Mesenteric fat pad (tissue), 1 donor: ENCODE data around the gene SLX9. TPM values are rescaled to one million over a fixed set of nuclear protein-coding genes. Genes with fewer than 3 reads are reported as not detected.

ENCODE experiments used
- DNase-seq: peaks from one replicate; pipeline ENCODE4 v3.0.0-alpha.2; 2020; ENCODE audit warnings: low spot score
- total RNA-seq: library from RNA; stranded (reverse); fragmentation: NEBNext Ultra II Directional; extraction: Animal tissue kit (Norgen Biotek cat#: 25700); gene quantifications from one replicate; pipeline ENCODE4 v1.2.1, GENCODE V29; 2021
- donor health status: DM: yes; HTN: yes; CAD: no.

SLX9 gene
- total RNA-seq, 1 donor from 2014 or later, result 31.8 TPM

DNA sequence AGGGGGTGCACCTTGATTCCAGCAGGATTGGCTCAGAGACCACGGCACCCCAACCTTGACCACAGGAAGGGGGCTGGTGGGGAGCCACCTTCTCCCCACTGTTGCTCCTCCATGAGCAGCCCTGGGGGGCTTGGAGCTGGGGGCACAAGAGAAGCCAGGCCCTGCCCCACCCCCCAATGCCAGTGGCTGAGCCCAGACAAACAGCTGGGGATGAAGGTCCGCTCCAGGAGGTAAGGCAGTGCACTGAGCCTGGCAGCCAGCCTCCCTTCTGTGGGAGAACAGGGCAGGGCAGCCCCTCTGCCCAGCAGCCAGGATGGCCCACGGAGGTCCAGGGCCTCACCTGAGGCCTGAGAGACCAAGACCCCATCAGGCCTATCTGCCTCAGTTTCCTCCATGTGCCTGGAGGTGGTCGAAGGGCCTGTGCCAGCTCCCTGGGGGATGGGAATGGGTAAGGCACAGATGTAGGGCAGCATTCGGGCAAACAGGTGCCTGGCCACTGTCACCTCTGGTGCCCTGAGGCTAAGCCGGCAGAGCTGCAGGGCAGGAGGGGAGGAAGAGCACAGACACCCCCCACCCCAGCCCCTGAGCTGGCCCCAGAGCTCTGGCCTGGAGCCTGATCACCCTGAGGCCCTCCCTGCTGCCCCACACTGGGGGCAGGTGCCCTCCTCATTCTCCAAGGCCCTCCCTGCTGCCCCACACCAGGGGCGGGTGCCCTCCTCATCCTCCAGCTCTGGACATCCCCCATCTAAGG is 26.2 kb upstream of the SLX9 start:
- DNase-seq, result no peak

DNA sequence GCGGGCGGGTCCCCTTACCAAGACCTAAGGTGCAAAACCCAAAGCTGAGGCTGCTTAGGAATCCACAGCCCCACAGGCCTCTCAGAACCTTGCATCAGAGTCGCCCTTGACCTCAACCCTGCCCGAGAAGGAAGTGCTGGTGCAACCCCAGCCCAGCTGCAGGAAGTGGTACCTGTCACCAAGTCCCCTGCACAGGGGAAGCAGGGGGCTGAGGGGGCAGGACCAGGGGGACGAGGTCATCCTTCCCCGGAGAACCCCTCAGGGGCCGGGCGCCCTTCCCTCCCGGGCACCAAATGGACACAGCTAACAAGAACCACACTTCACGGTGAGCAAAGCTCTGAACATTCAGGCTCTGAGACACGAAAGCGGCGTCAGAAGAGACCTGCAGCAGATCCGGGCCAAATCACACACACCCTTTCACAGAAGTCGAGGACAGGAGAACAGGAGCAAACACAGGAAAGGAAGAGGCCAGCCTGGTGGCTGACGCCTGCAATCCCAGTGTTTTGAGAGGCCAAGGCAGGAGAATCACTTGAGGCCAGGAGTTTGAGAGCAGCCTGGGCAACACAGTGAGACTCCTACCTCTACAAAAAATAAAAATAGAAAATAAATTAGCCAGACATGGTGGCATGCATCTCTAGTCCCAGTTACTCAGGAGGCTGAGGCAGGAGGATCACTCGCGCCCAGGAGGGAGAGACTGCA is 25.5 kb upstream of the SLX9 start:
- DNase-seq, result no peak

GRCh38 chr21:44916965-44917364 is 22.9 kb upstream of the SLX9 start:
- no peak for DNase-seq

DNA sequence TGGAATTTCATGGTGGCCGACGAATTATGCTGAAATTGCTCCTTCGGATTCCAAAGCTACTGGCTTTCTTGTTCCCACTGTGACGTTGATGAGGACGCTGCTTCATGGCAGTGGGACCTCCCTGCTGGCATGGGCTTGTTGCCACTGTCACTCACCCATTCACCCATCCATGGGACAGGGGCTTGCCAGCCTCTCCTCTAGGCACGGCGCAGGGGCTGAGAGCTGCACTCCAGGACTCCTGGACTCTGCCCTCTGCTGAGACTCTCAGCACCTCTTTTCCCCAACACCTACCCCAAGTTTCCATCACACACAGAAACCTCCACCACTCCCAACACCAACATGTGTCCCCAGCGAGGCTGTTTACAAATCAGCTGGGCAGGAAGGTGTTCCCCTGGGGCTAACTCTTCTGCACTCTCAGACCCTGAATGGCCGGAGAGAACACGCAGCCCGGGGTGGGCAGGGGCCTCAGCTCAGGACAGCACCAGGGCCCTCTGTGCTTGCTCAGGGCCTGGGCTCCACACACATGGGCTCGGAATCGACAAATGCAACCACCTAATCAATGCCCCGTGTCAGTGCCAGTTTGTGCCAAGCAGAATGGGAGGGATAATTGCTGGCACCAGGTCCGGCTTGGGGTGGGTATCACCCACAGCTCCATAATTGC is 22.3 kb upstream of the SLX9 start:
- DNase-seq, result no peak

GRCh38 chr21:44918107-44918470 is 21.7 kb upstream of the SLX9 start:
- DNase-seq, result no peak

DNA sequence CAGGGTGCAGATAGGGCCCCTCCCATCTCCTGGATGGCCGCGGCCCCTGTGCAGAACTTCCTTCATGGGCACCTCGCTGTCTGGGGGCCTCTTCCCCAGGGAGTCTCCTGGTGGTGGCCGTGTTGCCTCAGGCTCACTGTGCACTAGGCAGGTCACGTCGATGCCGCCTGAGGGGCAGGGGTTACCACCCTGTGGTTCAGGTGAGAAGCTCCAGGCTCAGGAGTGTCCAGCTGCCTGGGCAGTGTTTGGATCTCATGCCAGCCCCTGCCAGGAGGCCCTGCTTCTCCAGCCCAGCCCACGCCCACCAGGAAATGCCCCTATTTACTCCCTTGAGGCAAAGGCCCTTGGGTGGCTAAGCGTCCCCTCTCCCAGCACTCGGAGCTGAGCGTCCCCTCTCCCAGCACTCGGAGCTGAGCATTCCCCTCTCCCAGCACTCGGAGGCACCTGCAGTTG is 21.2 kb upstream of the SLX9 start:
- DNase-seq, result no peak

GRCh38 chr21:44919111-44919912 is 20.5 kb upstream of the SLX9 start:
- DNase-seq, result no peak

DNA sequence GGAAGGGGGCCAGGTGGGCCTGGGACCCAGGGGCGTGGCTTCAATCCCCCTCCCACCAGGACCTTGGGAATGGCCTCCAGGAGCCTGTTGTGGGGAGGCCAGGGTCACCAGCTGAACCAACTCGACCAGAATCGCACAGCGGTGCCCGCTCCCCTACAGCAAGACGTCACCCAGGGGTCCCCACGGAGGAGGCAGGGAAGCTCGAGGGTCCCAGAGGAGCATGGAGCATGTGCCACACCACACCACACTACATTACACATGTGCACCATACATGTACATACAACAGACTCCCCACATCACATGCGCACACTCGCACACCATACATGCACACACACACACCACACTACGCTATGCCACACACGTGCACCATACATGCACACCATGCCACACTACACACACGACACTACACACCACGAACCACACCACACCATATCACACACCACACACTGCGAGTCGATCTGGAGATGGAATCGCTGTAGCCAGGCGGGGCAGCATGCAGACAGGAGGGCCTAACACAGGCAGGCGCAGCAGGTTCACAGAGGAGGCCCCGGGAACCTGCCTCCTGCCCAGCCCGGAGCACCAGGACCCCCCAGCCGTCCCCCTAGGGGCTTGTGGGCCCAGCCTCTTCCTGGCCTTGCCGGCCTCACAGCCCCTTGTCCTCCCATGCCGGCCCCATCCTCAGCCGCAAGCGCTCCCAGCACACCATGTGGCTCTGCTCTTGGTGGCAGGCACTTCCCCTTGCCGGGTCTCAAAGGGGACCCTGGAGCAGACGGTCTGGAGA is 19.7 kb upstream of the SLX9 start:
- no peak for DNase-seq

DNA sequence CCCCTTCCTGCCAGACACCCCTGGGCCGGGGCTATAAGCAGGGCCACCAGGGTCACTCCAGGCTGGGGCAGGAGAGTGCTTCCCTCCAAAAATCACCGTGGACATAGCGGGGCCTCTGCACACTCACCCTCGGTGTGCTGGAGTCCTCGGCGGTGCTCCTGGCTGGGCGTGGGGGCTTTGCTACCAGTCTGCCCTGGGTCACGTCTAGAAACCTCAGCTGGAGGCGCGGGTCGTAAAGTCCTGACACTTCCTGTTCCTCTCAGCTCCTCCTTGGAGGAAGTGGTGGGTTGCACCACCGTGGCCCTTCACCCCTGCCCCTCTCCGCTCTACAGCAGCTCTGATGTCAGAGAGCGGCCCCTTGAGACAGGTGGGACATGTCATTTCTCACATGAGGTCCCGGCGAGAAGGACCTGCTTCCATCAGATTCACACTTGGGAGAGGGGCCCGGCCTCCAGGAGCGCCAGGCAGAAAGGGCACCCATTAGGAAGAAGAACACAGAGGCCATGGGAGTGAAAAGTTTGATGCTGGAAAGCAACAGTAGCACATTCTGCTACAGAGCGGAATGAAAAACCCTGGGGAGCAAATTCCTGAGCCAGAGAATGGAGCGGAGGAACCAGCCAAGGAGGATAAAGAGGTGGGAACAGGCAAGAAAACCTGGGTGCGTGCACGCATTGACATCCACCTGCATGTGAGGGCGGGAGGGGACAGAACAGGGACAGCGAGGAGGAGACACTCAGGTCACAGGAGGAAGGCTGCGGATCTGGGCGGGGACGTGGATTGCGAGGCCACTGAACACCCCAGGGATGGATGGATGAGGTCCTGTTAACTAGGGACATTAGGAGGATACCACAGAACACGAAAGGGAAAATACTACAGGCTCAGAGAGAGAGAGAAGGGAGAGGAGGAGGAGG is 18.9 kb upstream of the SLX9 start, which contains the start of gene ITGB2:
TSS of gene ITGB2 (minus strand) at position 206 of the 911 bp plus-strand sequence. CDS start 10,117 bp downstream, outside the sequence.
- no peak for DNase-seq

DNA sequence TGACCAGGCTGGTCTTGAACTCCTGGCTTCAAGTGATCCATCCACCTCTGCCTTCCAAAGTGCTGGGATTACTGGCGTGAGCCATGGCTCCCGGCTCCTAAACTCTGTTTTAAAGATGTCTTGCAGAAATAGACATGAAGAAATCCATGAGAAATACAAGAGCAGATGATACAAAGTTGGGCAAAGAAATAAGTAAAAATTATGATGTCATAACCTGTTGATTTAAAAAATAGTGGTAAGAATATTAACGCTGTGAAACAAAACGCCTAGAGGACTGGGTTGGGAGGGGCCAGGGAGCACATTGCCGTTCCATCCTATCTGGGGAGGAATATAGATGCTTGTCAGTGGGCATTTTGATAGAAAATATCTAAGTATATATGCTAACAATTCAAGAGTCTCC is 17.9 kb upstream of the SLX9 start:
- DNase-seq, result no peak

GRCh38 chr21:44923480-44924084 is 16.2 kb upstream of the SLX9 start:
- DNase-seq, result no peak

GRCh38 chr21:44924606-44925377 is 15.0 kb upstream of the SLX9 start:
- DNase-seq, result no peak

- DNase-seq, result no peak
Measured at GRCh38 chr21:44925378-44925755, 14.5 kb upstream of the SLX9 start.

GRCh38 chr21:44926331-44927101 is 13.3 kb upstream of the SLX9 start:
- no peak for DNase-seq

GRCh38 chr21:44927259-44927586 is 12.6 kb upstream of the SLX9 start:
- DNase-seq, result no peak

DNA sequence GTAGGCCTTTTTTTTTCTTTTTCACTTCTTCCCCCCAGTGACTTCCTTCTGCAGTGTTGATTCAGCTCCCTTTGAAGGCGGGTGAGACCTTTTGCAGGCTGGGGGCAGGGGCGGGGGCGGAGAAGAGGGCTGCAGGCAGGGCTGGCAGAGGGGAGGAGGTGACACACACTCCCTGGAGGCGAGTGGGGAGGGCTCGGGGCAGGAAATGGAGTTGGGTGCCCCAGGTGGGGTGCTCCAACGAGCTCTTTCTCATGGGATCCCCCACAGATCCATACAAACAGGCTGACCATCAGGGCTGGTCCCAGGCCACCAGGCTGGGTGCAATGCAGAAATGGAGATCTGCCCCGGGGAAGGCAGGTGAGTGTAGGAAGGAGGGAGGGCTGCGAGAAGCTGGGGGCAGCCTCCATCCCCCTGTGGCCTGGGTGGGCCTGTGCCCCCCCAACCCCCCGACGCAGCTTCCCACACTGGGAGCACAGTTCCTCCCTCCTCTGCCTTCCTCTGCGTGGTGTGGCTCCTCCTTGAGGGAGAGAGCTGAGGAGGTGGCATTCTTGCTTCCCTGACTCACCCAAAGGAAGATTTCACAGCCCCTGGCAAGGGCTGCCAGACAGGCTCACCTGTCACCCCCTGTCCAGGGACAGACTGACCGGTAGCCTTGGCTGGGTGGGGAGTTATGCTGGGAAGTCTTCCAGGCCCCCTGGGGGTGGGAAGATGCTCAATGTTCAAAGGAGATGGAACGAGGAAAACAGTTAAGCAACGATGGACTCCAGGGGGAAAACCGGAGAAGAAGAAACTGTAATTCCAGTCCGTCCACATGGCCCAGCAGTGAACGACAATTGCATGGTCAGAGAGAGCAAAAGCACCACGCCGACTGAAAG is 12.0 kb upstream of the SLX9 start:
- no peak for DNase-seq
